22Rv1 (cell line): Measurements from ENCODE around the gene C11orf91.

Experiments used
- ZFX ChIP-seq: fragments of 450-650 bp; IDR thresholded peaks from 2 replicates; pipeline ENCODE4 v1.6.1; 2017; ENCODE audit warnings: antibody characterized with exemption, borderline replicate concordance
- TF ChIP-seq, protein P1 (sequence below): fragments of 450-650 bp; IDR thresholded peaks from 2 replicates; pipeline ENCODE4 v1.5.1; 2017; ENCODE audit warnings: mild to moderate bottlenecking

GRCh38 chr11:33695051-33695566 is 5.5 kb downstream of the C11orf91 start:
- TF ChIP-seq, protein P1, sequence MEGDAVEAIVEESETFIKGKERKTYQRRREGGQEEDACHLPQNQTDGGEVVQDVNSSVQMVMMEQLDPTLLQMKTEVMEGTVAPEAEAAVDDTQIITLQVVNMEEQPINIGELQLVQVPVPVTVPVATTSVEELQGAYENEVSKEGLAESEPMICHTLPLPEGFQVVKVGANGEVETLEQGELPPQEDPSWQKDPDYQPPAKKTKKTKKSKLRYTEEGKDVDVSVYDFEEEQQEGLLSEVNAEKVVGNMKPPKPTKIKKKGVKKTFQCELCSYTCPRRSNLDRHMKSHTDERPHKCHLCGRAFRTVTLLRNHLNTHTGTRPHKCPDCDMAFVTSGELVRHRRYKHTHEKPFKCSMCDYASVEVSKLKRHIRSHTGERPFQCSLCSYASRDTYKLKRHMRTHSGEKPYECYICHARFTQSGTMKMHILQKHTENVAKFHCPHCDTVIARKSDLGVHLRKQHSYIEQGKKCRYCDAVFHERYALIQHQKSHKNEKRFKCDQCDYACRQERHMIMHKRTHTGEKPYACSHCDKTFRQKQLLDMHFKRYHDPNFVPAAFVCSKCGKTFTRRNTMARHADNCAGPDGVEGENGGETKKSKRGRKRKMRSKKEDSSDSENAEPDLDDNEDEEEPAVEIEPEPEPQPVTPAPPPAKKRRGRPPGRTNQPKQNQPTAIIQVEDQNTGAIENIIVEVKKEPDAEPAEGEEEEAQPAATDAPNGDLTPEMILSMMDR = no peak
- no peak for TF ChIP-seq ZFX
